ENCODE data around the gene FLVCR2. TPM values are rescaled to one million over a fixed set of nuclear protein-coding genes. Genes with fewer than 3 reads are reported as not detected.

Gene FLVCR2
- total RNA-seq, 2 experiments from 2014 or later = 0.50 to 4.4 TPM

DNA sequence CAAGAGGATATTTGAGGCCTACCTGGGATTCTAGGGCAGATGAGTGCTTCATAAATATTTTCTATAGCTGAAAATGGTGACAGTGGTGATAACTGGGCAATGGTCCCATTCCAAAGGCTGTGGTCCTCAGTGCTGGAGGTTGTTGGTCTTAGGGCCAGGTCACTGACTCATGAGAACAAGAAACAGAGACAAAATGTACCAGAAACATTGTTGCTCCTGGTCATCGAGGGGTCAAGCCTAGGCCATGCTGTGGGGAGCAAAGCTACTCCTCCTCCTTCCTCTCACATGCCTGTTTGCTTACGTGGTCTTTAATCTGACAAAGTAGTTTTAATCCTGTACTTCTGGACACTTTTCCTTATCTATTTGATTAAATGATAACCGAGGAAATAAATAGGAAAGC is 48.4 kb downstream of the FLVCR2 start:
- Mint-ChIP-seq H3K4me3 (no peak overlapping the region), H3K36me3 (ENCODE audit: low read depth) (no peaks in the 10 kb centered on the region), H3K4me1 (ENCODE audit: low read depth) (no peaks in the 10 kb centered on the region), H3K9me3 (no peaks in the 10 kb centered on the region), H3K27me3 (no peaks in the 10 kb centered on the region), H3K27ac (no peak overlapping the region)
- TF ChIP-seq, protein P1, sequence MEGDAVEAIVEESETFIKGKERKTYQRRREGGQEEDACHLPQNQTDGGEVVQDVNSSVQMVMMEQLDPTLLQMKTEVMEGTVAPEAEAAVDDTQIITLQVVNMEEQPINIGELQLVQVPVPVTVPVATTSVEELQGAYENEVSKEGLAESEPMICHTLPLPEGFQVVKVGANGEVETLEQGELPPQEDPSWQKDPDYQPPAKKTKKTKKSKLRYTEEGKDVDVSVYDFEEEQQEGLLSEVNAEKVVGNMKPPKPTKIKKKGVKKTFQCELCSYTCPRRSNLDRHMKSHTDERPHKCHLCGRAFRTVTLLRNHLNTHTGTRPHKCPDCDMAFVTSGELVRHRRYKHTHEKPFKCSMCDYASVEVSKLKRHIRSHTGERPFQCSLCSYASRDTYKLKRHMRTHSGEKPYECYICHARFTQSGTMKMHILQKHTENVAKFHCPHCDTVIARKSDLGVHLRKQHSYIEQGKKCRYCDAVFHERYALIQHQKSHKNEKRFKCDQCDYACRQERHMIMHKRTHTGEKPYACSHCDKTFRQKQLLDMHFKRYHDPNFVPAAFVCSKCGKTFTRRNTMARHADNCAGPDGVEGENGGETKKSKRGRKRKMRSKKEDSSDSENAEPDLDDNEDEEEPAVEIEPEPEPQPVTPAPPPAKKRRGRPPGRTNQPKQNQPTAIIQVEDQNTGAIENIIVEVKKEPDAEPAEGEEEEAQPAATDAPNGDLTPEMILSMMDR (IDR thresholded peaks at IDR 0.05) = no peak
- ATAC-seq (no peak), DNase-seq (no peak)
- CTCF ChIA-PET = interaction anchor here (1.1 kb wide), 1 partner anchor 49 kb away, joined by 3 read pairs; no protein-coding TSS in a partner anchor
- POLR2A ChIA-PET = no interaction called here
- intact Hi-C loops (cut with micrococcal nuclease) = no loop called here

DNA sequence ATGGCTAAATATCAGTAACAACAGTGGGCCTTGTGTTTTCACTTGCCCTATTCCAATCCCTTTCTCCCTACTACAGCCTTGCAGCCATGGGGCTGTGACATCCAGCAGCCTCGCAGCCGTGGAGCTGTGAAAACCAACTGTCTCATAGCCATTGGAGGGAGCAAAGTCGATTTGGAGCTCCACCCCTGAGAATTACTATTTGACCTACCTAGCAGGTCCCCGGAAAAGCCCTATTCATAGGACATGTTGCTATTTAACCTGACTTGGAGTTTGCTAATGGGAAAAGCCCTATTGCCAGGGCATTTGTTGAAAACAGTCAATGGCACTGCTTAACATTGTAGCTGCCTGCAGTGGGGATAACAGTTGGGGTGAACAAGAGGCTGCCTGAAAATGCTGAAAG is 49.0 kb downstream of the FLVCR2 start:
- intact Hi-C loops (cut with micrococcal nuclease) = no loop called here
- TF ChIP-seq, protein P1 (IDR thresholded peaks at IDR 0.05) = no peak
- no peak overlapping the region for H3K4me3 Mint-ChIP-seq
- no peaks in the 10 kb centered on the region for H3K9me3 Mint-ChIP-seq
- ATAC-seq (no peak), DNase-seq (no peak)
- ChIA-PET CTCF (interaction anchor here (1.1 kb wide), 1 partner anchor 50 kb away, joined by 3 read pairs; no protein-coding TSS in a partner anchor), POLR2A (no interaction called here)
- no peaks in the 10 kb centered on the region for H3K27me3 Mint-ChIP-seq
- H3K4me1 Mint-ChIP-seq (ENCODE audit: low read depth) = no peaks in the 10 kb centered on the region
- no peaks in the 10 kb centered on the region for H3K36me3 Mint-ChIP-seq (ENCODE audit: low read depth)
- no peak overlapping the region for H3K27ac Mint-ChIP-seq

DNA sequence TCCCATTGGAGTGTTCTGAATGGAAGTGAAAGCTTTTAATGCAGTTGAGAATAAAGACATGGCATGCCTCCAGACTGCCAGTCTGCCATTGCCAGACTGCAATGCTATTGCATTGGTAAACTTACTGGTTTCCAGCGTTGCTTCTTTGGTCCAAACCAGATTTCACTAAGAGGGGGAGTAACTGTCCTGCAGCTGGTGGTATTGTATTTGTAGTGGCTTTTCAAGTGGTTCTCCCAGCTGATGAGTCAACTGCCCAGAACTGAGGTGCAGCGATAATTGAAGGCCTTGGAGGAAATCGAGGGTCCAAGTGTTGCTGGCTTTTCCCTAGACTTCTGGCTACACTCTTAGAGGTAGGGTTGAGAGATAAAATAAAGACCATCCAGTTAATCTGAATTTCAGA is 50.4 kb downstream of the FLVCR2 start:
- Mint-ChIP-seq H3K9me3 (no peaks in the 10 kb centered on the region), H3K4me3 (no peak overlapping the region), H3K36me3 (ENCODE audit: low read depth) (no peaks in the 10 kb centered on the region), H3K4me1 (ENCODE audit: low read depth) (no peaks in the 10 kb centered on the region), H3K27me3 (no peaks in the 10 kb centered on the region), H3K27ac (no peak overlapping the region)
- DNase-seq (no peak), ATAC-seq (no peak)
- POLR2A ChIA-PET = no interaction called here
- intact Hi-C loops (cut with micrococcal nuclease) = no loop called here
- CTCF ChIA-PET = interaction anchor here (1.8 to 2.3 kb wide), 2 partner anchors 26 to 51 kb away, joined by 6 to 9 read pairs; no protein-coding TSS in a partner anchor
- TF ChIP-seq, protein P1 (IDR thresholded peaks at IDR 0.05) = no peak

DNA sequence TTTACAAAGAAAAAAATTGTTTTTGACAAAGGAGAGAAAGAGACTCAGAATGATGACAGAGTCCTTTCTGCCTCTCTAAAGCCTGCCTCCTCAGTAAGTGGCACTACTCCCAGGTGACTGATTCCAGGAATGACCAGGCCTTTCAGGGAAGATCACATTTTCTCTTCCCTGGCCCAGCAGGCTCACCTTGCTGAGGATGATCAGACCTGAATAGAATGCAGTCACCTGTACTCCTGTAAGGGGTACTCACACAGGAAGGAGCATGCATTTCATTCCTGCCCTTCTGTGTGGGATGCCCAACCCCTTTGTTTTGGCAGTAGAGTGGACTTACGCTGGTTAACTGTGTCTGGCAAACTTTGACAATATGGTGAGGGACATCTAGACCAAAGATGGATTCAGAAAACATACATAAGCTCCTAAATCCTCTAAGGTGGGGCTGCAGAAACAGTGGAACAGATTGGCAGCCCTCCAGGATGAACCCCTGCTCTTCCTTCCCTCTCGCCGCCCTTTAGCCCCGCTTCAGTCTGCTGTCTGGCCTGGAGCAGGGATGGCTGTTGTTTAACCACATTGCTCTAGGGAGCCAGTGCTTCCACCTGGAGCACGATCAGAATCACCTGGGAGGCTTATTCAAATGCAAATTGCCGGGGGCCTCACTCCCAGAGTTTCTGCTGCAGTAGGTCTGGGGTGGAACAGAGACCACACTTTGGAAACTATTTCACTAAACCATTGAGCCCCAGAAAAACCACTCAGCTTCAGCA is 52.5 kb downstream of the FLVCR2 start:
- Mint-ChIP-seq H3K4me1 (ENCODE audit: low read depth) (no peaks in the 10 kb centered on the region), H3K9me3 (no peaks in the 10 kb centered on the region), H3K36me3 (ENCODE audit: low read depth) (no peaks in the 10 kb centered on the region), H3K27me3 (no peaks in the 10 kb centered on the region), H3K27ac (no peak overlapping the region), H3K4me3 (no peak overlapping the region)
- intact Hi-C loops (cut with micrococcal nuclease) = no loop called here
- POLR2A ChIA-PET = no interaction called here
- ATAC-seq (no peak), DNase-seq (no peak)
- CTCF ChIA-PET = no interaction called here
- TF ChIP-seq, protein P1 (IDR thresholded peaks at IDR 0.05) = no peak

DNA sequence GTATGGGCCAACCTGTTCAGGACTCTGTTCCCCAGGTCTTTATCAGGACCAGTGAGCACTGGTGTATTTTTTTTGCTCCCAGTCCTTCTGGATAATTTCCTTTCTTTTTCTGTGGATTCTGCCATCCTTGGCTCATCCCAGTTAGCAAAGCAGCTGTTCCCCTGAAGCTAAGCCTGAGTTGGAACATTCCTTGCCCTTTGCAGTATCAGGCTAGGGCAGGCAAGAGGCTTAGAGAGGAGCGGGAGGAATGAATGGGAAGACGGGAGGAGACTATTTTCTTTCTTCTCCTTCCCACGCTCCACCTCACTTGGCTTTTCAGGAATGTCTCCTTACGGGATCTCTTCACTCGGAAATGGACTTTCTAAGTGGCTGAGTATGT is 53.0 kb downstream of the FLVCR2 start:
- H3K4me1 Mint-ChIP-seq (ENCODE audit: low read depth) = no peaks in the 10 kb centered on the region
- no peaks in the 10 kb centered on the region for H3K9me3 Mint-ChIP-seq
- DNase-seq (no peak), ATAC-seq (no peak)
- no peaks in the 10 kb centered on the region for H3K27me3 Mint-ChIP-seq
- H3K36me3 Mint-ChIP-seq (ENCODE audit: low read depth) = no peaks in the 10 kb centered on the region
- ChIA-PET POLR2A (no interaction called here), CTCF (interaction anchor here (1.0 kb wide), 1 partner anchor 9 kb away, joined by 3 read pairs; no protein-coding TSS in a partner anchor)
- intact Hi-C loops (cut with micrococcal nuclease) = no loop called here
- no peak overlapping the region for H3K4me3 Mint-ChIP-seq
- H3K27ac Mint-ChIP-seq = no peak overlapping the region
- TF ChIP-seq, protein P1 (IDR thresholded peaks at IDR 0.05) = no peak
